Mesendoderm (in vitro differentiated cells): ENCODE results near the gene C2CD3.

Experiments
- DNase-seq: peaks from one replicate; pipeline ENCODE4 v3.0.0; 2013
- H2AK5ac ChIP-seq: 2 replicates; pipeline ENCODE4 v1.6.1; 2013; ENCODE audit warnings: low read length, inconsistent platforms
- H2BK120ac ChIP-seq: 2 replicates; pipeline ENCODE4 v1.6.1; 2013; ENCODE audit warnings: low read depth, mild to moderate bottlenecking, low read length, moderate library complexity, mixed read lengths
- H2BK15ac ChIP-seq: replicated peaks from 2 replicates; pipeline ENCODE4 v1.6.1; 2013; ENCODE audit warnings: low read depth, mild to moderate bottlenecking, moderate library complexity
- H2BK5ac ChIP-seq: 2 replicates; pipeline ENCODE4 v1.6.1; 2013; ENCODE audit warnings: low read length, inconsistent platforms
- H3K18ac ChIP-seq: 2 replicates; pipeline ENCODE4 v1.6.1; 2013; ENCODE audit warnings: mild to moderate bottlenecking, low read length, mixed read lengths
- H3K23ac ChIP-seq: one replicate; pipeline ENCODE4 v1.6.1; 2013; ENCODE audit warnings: low read length
- H3K27ac ChIP-seq: 2 replicates; pipeline ENCODE4 v1.5.1; 2013; ENCODE audit warnings: low read depth, mild to moderate bottlenecking, inconsistent platforms, low read length, moderate library complexity
- H3K27me3 ChIP-seq: 2 replicates; pipeline ENCODE4 v1.6.1; 2013; ENCODE audit warnings: low read length, control low read depth, mild to moderate bottlenecking, inconsistent platforms; ENCODE audit not compliant: insufficient read depth, poor library complexity
- H3K36me3 ChIP-seq: 2 replicates; pipeline ENCODE4 v1.6.1; 2013; ENCODE audit warnings: low read length, inconsistent platforms; ENCODE audit not compliant: control insufficient read depth, insufficient read depth
- H3K4ac ChIP-seq: one replicate; pipeline ENCODE4 v1.6.1; 2013; ENCODE audit warnings: low read depth, mild to moderate bottlenecking, low read length, moderate library complexity
- H3K4me1 ChIP-seq: 2 replicates; pipeline ENCODE4 v1.6.1; 2013; ENCODE audit warnings: low read depth, low read length, inconsistent platforms; ENCODE audit not compliant: control insufficient read depth
- H3K4me2 ChIP-seq: 2 replicates; pipeline ENCODE4 v1.6.1; 2013; ENCODE audit warnings: low read length
- H3K4me3 ChIP-seq: 2 replicates; pipeline ENCODE4 v1.5.1; 2013; ENCODE audit warnings: mild to moderate bottlenecking, low read length
- H3K56ac ChIP-seq: one replicate; pipeline ENCODE4 v1.6.1; 2013; ENCODE audit warnings: low read length
- H3K79me1 ChIP-seq: 2 replicates; pipeline ENCODE4 v1.6.1; 2013; ENCODE audit warnings: low read length, inconsistent platforms
- H3K79me2 ChIP-seq: 2 replicates; pipeline ENCODE4 v1.6.1; 2013; ENCODE audit warnings: mild to moderate bottlenecking, low read length; ENCODE audit not compliant: control insufficient read depth, insufficient read depth
- H3K9ac ChIP-seq: 2 replicates; pipeline ENCODE4 v1.6.1; 2013; ENCODE audit warnings: low read length, inconsistent platforms
- H4K5ac ChIP-seq: one replicate; pipeline ENCODE4 v1.6.1; 2013; ENCODE audit warnings: low read length
- H4K8ac ChIP-seq: one replicate; pipeline ENCODE4 v1.6.1; 2013; ENCODE audit warnings: low read depth, mild to moderate bottlenecking, control low read depth, low read length, moderate library complexity
- WGBS: extraction: QIAGEN DNeasy Blood & Tissue Kit; methylation state at CpG from one replicate; pipeline ENCODE4 v1.1.7; 2013; ENCODE audit warnings: low lambda C conversion rate, missing lambda C conversion rate; ENCODE audit not compliant: insufficient coverage; ENCODE audit errors: extremely low coverage; 5-methylcytosine and 5-hydroxymethylcytosine counted together

Gene C2CD3

DNA sequence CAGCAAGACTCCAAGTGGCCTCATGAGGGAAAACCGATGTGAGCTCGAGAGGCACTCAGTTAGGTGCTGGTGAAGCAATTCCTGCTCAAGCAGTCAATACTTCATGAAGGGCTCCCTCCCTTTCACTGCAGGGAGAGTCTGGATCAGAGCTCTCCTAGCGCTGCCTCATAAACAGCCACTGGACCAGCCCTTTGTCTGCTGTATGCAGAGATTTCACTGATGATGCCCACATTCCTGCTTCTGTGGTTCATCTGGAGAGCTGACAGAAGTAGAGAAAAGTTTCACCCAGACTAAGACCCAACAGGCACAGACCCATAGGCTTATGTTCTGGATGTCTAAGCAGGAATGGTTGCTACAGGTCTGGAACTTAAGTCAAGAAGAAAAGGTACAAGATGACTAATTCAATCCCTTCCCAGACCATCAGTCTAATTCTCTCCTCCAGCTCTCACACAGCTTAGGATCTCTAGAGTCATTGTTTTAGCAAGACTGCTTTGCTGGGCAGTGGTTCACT, 192.2 kb downstream of the C2CD3 start:
- H3K4me3 ChIP-seq, result no peak overlapping the region
- no peak overlapping the region for H4K5ac ChIP-seq
- H3K27me3 ChIP-seq, result no peaks in the 10 kb centered on the region
- peaks cover 7% of the 10 kb centered on the region for H3K79me2 ChIP-seq
- H3K4ac ChIP-seq, result no peak overlapping the region
- no peak overlapping the region for H2BK120ac ChIP-seq
- no peak overlapping the region for H2AK5ac ChIP-seq
- no peak overlapping the region for H2BK5ac ChIP-seq
- H4K8ac ChIP-seq, result no peak overlapping the region
- H3K27ac ChIP-seq, result no peak overlapping the region
- peaks cover 22% of the 10 kb centered on the region for H3K36me3 ChIP-seq
- no peak overlapping the region for H3K9ac ChIP-seq
- no peak overlapping the region for H3K4me2 ChIP-seq
- no CpG with 5 or more reads among the region's 3 CpGs for WGBS
- peaks cover 15% of the 10 kb centered on the region for H3K4me1 ChIP-seq
- peaks cover 10% of the 10 kb centered on the region for H3K79me1 ChIP-seq
- H3K18ac ChIP-seq, result no peak overlapping the region
- no peak overlapping the region for H3K23ac ChIP-seq
- no peak overlapping the region for H2BK15ac ChIP-seq
- no peak for DNase-seq
- H3K56ac ChIP-seq, result no peak overlapping the region

DNA sequence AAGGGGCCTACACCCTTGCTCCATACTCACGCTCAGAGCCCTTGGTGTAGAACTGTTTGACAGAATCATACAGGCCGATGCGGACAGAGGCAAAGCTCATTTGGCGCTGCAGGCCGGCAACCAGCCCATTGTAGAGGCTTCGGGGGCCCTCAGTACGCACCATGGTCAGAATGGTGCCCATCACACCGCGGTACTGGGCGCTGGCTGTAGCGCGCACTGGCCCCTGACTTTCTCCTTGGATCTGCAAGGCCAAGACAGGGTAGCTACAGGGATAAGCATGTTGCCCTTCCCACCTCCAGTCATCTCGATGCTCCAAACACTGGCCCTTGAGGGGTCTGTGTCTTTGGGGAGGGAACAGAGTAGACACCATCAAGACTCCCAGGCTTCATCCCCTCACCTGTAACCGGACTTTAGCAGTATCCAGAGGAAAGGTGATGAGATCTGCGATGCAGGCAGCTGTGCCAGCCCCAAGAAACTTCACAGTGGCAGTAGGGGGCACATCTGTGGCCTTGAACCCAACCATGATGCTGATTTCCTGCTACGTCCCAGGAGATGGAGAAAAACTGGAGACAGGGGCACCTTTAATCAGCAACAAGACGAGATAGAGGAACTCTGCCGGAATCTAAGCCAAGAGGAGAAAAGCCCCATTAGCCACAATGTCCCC, 192.8 kb downstream of the C2CD3 start:
- H3K56ac ChIP-seq, result no peak overlapping the region
- peaks cover 22% of the 10 kb centered on the region for H3K36me3 ChIP-seq
- peak overlapping the region; percentile 19 for H3K23ac ChIP-seq
- H3K4me2 ChIP-seq, result no peak overlapping the region
- H3K79me1 ChIP-seq, result peaks cover 10% of the 10 kb centered on the region
- no peak overlapping the region for H2AK5ac ChIP-seq
- WGBS, result no CpG with 5 or more reads among the region's 18 CpGs
- no peaks in the 10 kb centered on the region for H3K27me3 ChIP-seq
- no peak overlapping the region for H3K27ac ChIP-seq
- H2BK120ac ChIP-seq, result no peak overlapping the region
- H3K79me2 ChIP-seq, result peaks cover 7% of the 10 kb centered on the region
- H2BK15ac ChIP-seq, result no peak overlapping the region
- no peak overlapping the region for H4K8ac ChIP-seq
- no peak overlapping the region for H3K9ac ChIP-seq
- peaks cover 13% of the 10 kb centered on the region for H3K4me1 ChIP-seq
- no peak overlapping the region for H4K5ac ChIP-seq
- H2BK5ac ChIP-seq, result no peak overlapping the region
- no peak overlapping the region for H3K4ac ChIP-seq
- no peak for DNase-seq
- H3K18ac ChIP-seq, result no peak overlapping the region
- H3K4me3 ChIP-seq, result no peak overlapping the region

DNA sequence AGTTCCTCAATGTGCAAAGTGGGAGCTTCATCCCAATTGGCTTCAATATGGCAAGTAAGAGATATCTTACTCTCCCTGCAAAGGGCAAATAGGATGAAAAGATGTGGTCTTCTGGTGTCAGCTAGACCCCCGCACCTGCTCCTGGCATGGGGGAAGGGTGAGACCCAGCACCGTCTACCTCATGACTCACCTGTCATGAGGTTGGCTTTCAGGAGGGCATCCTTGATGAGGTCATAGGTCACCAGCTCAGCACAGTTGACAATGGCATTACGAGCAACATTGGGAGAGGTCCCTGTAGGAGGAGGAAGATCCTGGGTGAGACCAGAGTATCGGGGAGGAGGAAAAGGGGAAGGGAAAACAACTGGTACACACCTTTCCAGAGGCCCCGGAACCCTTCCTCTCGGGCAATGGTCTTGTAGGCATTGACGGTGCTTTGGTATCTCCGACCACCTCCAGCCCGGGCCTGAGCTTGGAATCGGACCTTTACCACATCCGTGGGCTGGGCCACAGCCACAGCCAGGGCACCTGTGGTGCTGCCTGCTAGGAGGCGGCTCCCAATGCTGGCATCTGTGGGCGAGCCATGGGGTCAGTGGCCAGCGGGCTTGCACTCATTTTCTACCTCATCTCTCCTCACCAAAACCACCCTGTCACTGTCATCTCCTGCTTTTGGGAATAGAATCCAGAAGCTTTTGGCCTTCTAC, 194.2 kb downstream of the C2CD3 start:
- Histone ChIP-seq H2BK120ac (no peak overlapping the region), H3K9ac (no peak overlapping the region), H3K56ac (no peak overlapping the region), H4K8ac (no peak overlapping the region), H3K23ac (no peak overlapping the region), H3K18ac (no peak overlapping the region), H4K5ac (no peak overlapping the region), H2BK15ac (no peak overlapping the region), H3K4me3 (no peak overlapping the region), H2AK5ac (no peak overlapping the region), H3K4ac (no peak overlapping the region), H3K36me3 (peaks cover 22% of the 10 kb centered on the region), H2BK5ac (no peak overlapping the region), H3K79me2 (peaks cover 3% of the 10 kb centered on the region), H3K27ac (no peak overlapping the region), H3K79me1 (peaks cover 7% of the 10 kb centered on the region), H3K4me1 (peaks cover 13% of the 10 kb centered on the region), H3K27me3 (no peaks in the 10 kb centered on the region), H3K4me2 (no peak overlapping the region)
- no CpG with 5 or more reads among the region's 14 CpGs for WGBS
- DNase-seq, result no peak

DNA sequence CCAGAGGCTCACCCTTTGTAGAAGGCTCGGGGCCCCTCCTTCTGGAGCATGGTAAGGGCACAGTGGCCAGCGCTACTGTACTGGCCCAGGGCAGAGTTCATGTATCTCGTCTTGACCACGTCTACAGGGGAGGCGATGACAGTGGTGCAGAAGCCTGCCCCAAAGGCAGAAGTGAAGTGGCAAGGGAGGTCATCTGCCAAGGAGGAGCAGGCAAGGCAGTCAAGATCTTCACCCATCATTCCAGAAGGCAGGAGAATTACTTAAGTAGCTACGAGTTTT, 195.4 kb downstream of the C2CD3 start:
- DNase-seq, result no peak
- no CpG with 5 or more reads among the region's 6 CpGs for WGBS
- H3K79me1 ChIP-seq, result no peaks in the 10 kb centered on the region
- H2BK120ac ChIP-seq, result no peak overlapping the region
- peaks cover 22% of the 10 kb centered on the region for H3K36me3 ChIP-seq
- no peak overlapping the region for H3K27ac ChIP-seq
- H3K27me3 ChIP-seq, result no peaks in the 10 kb centered on the region
- H3K9ac ChIP-seq, result no peak overlapping the region
- no peak overlapping the region for H3K4ac ChIP-seq
- H2AK5ac ChIP-seq, result no peak overlapping the region
- no peak overlapping the region for H2BK15ac ChIP-seq
- no peak overlapping the region for H4K5ac ChIP-seq
- no peak overlapping the region for H3K4me2 ChIP-seq
- H3K23ac ChIP-seq, result no peak overlapping the region
- H3K4me1 ChIP-seq, result peaks cover 7% of the 10 kb centered on the region
- H2BK5ac ChIP-seq, result no peak overlapping the region
- H3K56ac ChIP-seq, result no peak overlapping the region
- no peak overlapping the region for H3K4me3 ChIP-seq
- no peaks in the 10 kb centered on the region for H3K79me2 ChIP-seq
- no peak overlapping the region for H3K18ac ChIP-seq
- H4K8ac ChIP-seq, result no peak overlapping the region

DNA sequence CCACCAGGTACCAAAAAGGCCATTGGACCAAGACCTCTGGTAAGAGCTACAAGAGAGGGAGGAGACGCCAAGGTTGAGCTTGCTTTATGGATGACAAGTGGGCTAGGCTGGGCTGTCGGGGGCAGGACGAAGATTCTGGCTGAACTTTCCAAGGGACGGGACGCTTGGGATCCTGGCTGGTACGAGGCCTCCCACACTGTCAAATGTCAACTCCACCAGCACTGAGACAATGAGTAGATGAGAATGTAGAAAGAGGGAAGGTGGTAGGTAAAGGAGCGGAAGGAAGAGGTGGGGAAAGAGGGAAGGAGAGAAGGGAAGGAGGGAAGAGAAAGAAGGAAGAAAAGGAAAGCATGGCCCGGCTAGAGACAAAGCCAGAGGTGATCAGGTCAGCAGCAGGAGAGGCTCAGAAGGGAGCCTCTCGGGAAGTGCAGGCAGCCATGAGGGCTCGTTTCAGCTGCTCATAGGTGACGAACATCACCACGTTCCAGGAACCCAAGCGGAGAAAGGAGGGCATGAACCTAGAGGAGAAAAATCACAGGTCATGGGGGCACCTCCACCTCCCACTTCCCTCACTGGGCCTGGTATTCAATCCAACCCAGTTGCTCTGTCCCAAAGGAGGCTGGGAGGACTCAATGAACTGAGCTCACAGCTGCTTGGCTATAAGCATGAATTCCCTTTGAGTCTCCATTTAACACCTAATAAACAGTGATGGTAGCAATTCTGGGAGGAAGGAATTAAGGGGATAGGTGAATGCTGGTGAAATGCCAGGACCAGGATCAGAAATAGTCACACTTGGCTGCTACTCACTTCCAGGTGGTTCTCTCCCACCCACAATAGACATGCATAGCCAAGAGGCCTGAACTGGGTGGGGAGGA, 196.0 kb downstream of the C2CD3 start:
- Histone ChIP-seq H3K79me1 (no peaks in the 10 kb centered on the region), H3K18ac (no peak overlapping the region), H3K23ac (no peak overlapping the region), H3K4me1 (peaks cover under 1% of the 10 kb centered on the region), H3K27ac (no peak overlapping the region), H3K56ac (no peak overlapping the region), H3K27me3 (no peaks in the 10 kb centered on the region), H3K9ac (no peak overlapping the region), H2BK120ac (no peak overlapping the region), H3K79me2 (no peaks in the 10 kb centered on the region), H2BK5ac (no peak overlapping the region), H4K8ac (no peak overlapping the region), H3K36me3 (peaks cover 20% of the 10 kb centered on the region), H3K4ac (no peak overlapping the region), H3K4me2 (no peak overlapping the region), H2BK15ac (no peak overlapping the region), H3K4me3 (no peak overlapping the region), H4K5ac (no peak overlapping the region), H2AK5ac (no peak overlapping the region)
- 100% methylated on average over 1 of the region's 13 CpGs for WGBS
- DNase-seq, result no peak
